NCI-H1694 (cell line): Measurements from ENCODE around the gene TRPM2.
A peak's percentile ranks its signal among the peaks of the same experiment; 100 is the strongest.

Experiments
- DNase-seq: peaks from one replicate; lab custom pipeline; 2025; lab: John Stamatoyannopoulos, UW

The TRPM2 gene

GRCh38 chr21:44445145-44445812 is 91.9 kb downstream of the TRPM2 start:
- DNase-seq = no peak

GRCh38 chr21:44448651-44449131 is 95.3 kb downstream of the TRPM2 start:
- DNase-seq = no peak

GRCh38 chr21:44449473-44450363 is 96.3 kb downstream of the TRPM2 start:
- DNase-seq = no peak

GRCh38 chr21:44450402-44450801 is 97.0 kb downstream of the TRPM2 start:
- DNase-seq = no peak

GRCh38 chr21:44450999-44451398 is 97.6 kb downstream of the TRPM2 start:
- DNase-seq = no peak

- no peak for DNase-seq
These were observed 99.7 kb downstream of the TRPM2 start for GRCh38 chr21:44453120-44453519.

GRCh38 chr21:44454058-44454457 is 100.6 kb downstream of the TRPM2 start:
- DNase-seq = no peak

GRCh38 chr21:44454747-44455523 is 101.5 kb downstream of the TRPM2 start, which contains the start of gene LRRC3:
Gene LRRC3, plus strand, starts transcription at chr21:44455510. Its CDS starts 1,135 bp downstream, at chr21:44456645.
- DNase-seq = peak; percentile 64

- no peak for DNase-seq
These were observed 102.2 kb downstream of the TRPM2 start for GRCh38 chr21:44455524-44456213.

- no peak for DNase-seq
These were observed 102.9 kb downstream of the TRPM2 start for GRCh38 chr21:44456214-44456914.

- no peak for DNase-seq
These were observed 103.7 kb downstream of the TRPM2 start for GRCh38 chr21:44456915-44457736.

- no peak for DNase-seq
These were observed 105.7 kb downstream of the TRPM2 start for GRCh38 chr21:44458971-44459711.

- no peak for DNase-seq
These were observed 106.5 kb downstream of the TRPM2 start for GRCh38 chr21:44459712-44460440.

GRCh38 chr21:44460441-44460755 is 107.0 kb downstream of the TRPM2 start:
- DNase-seq = no peak

GRCh38 chr21:44461005-44461404 is 107.6 kb downstream of the TRPM2 start:
- DNase-seq = no peak

- no peak for DNase-seq
These were observed 108.1 kb downstream of the TRPM2 start for GRCh38 chr21:44461464-44462001.

- no peak for DNase-seq
These were observed 108.8 kb downstream of the TRPM2 start for GRCh38 chr21:44462086-44462833.

GRCh38 chr21:44462834-44463200 is 109.4 kb downstream of the TRPM2 start:
- DNase-seq = no peak
